H9 (cell line): ENCODE measurements around the gene XIRP1. TPM values are rescaled to one million over a fixed set of nuclear protein-coding genes. Genes with fewer than 3 reads are reported as not detected.
A peak's percentile ranks its signal among the peaks of the same experiment; 100 is the strongest.

Experiments used
- DNase-seq: peaks from one replicate; pipeline ENCODE4 v3.0.0-alpha.2; 2017
- H2AFZ ChIP-seq: one replicate; pipeline ENCODE4 v1.6.1; 2013; ENCODE audit warnings: mild to moderate bottlenecking, low read length, control low read depth, moderate library complexity
- H2AK5ac ChIP-seq: 2 replicates; pipeline ENCODE4 v1.6.1; 2013; ENCODE audit warnings: low read length, control low read depth, mixed read lengths; ENCODE audit not compliant: insufficient read length
- H2BK120ac ChIP-seq: one replicate; pipeline ENCODE4 v1.6.1; 2013; ENCODE audit warnings: low read depth, mild to moderate bottlenecking, low read length, control low read depth, inconsistent platforms; ENCODE audit not compliant: poor library complexity, severe bottlenecking
- H2BK12ac ChIP-seq: 2 replicates; pipeline ENCODE4 v1.6.1; 2013; ENCODE audit warnings: low read length, control low read depth, mixed read lengths, low read depth; ENCODE audit not compliant: insufficient read length
- H2BK15ac ChIP-seq: 2 replicates; pipeline ENCODE4 v1.6.1; 2013; ENCODE audit warnings: low read depth, low read length, control low read depth
- H2BK20ac ChIP-seq: one replicate; pipeline ENCODE4 v1.6.1; 2013; ENCODE audit warnings: low read depth, mild to moderate bottlenecking, low read length, control low read depth, inconsistent platforms; ENCODE audit not compliant: poor library complexity, severe bottlenecking
- H2BK5ac ChIP-seq: 2 replicates; pipeline ENCODE4 v1.6.1; 2013; ENCODE audit warnings: low read length, control low read depth, mixed read lengths; ENCODE audit not compliant: insufficient read length
- H3K14ac ChIP-seq: 2 replicates; pipeline ENCODE4 v1.6.1; 2013; ENCODE audit warnings: low read length, control low read depth; ENCODE audit not compliant: insufficient read depth
- H3K18ac ChIP-seq: 2 replicates; pipeline ENCODE4 v1.6.1; 2013; ENCODE audit warnings: low read depth, mild to moderate bottlenecking, mixed read lengths, low read length, control low read depth; ENCODE audit not compliant: insufficient read length
- H3K23ac ChIP-seq: 2 replicates; pipeline ENCODE4 v1.6.1; 2013; ENCODE audit warnings: low read length, control low read depth, mixed read lengths, low read depth; ENCODE audit not compliant: insufficient read length
- H3K23me2 ChIP-seq: 2 replicates; pipeline ENCODE4 v1.6.1; 2013; ENCODE audit warnings: low read depth, mild to moderate bottlenecking, mixed read lengths, low read length, control low read depth; ENCODE audit not compliant: insufficient read length, poor library complexity, severe bottlenecking
- H3K27ac ChIP-seq: 2 replicates; pipeline ENCODE4 v1.5.1; 2013; ENCODE audit warnings: low read length, control low read depth, mixed read lengths, low read depth; ENCODE audit not compliant: insufficient read length
- H3K27me3 ChIP-seq: 2 replicates; pipeline ENCODE4 v1.6.1; 2013; ENCODE audit warnings: low read length, control low read depth, inconsistent platforms; ENCODE audit not compliant: insufficient read depth
- H3K4ac ChIP-seq: 2 replicates; pipeline ENCODE4 v1.6.1; 2013; ENCODE audit warnings: low read depth, mild to moderate bottlenecking, control low read depth, inconsistent platforms, low read length, moderate library complexity
- H3K4me1 ChIP-seq: 2 replicates; pipeline ENCODE4 v1.6.1; 2013; ENCODE audit warnings: low read length, control low read depth, inconsistent platforms; ENCODE audit not compliant: insufficient read depth
- H3K4me2 ChIP-seq: 2 replicates; pipeline ENCODE4 v1.6.1; 2013; ENCODE audit warnings: low read length, control low read depth, mixed read lengths; ENCODE audit not compliant: insufficient read length, insufficient read depth
- H3K56ac ChIP-seq: 2 replicates; pipeline ENCODE4 v1.6.1; 2013; ENCODE audit warnings: low read depth, mild to moderate bottlenecking, mixed read lengths, low read length, control low read depth; ENCODE audit not compliant: insufficient read length
- H3K79me1 ChIP-seq: 2 replicates; pipeline ENCODE4 v1.6.1; 2013; ENCODE audit warnings: low read depth, mild to moderate bottlenecking, moderate library complexity, low read length, control low read depth, inconsistent platforms; ENCODE audit not compliant: insufficient read depth, poor library complexity, severe bottlenecking
- H3K79me2 ChIP-seq: 2 replicates; pipeline ENCODE4 v1.6.1; 2013; ENCODE audit warnings: low read length, control low read depth, inconsistent platforms; ENCODE audit not compliant: insufficient read depth
- H3K9ac ChIP-seq: 2 replicates; pipeline ENCODE4 v1.6.1; 2013; ENCODE audit warnings: low read length, control low read depth, mixed read lengths; ENCODE audit not compliant: insufficient read length; ENCODE audit errors: extremely low read depth
- H3K9me3 ChIP-seq: one replicate; pipeline ENCODE4 v1.6.1; 2013; ENCODE audit warnings: low read depth, low read length, inconsistent platforms; ENCODE audit not compliant: control insufficient read depth
- H3T11ph ChIP-seq: one replicate; pipeline ENCODE4 v1.6.1; 2013; ENCODE audit warnings: mild to moderate bottlenecking, low read length, control low read depth, inconsistent platforms
- H4K20me1 ChIP-seq: one replicate; pipeline ENCODE4 v1.6.1; 2013; ENCODE audit not compliant: control insufficient read depth, insufficient read length, insufficient read depth
- H4K5ac ChIP-seq: 2 replicates; pipeline ENCODE4 v1.6.1; 2013; ENCODE audit warnings: low read depth, mild to moderate bottlenecking, mixed read lengths, low read length, control low read depth; ENCODE audit not compliant: insufficient read length
- H4K8ac ChIP-seq: replicated peaks from 2 replicates; pipeline ENCODE4 v1.6.1; 2013; ENCODE audit warnings: low read length, control low read depth, mixed read lengths, low read depth; ENCODE audit not compliant: insufficient read length
- H4K91ac ChIP-seq: 2 replicates; pipeline ENCODE4 v1.6.1; 2013; ENCODE audit warnings: low read depth, mild to moderate bottlenecking, moderate library complexity, mixed read lengths, low read length, control low read depth; ENCODE audit not compliant: insufficient read length
- H3K27ac Mint-ChIP-seq, 3 experiments: 2 replicates in 2 of 3; 3 replicates in 1 of 3; pipeline ENCODE4 v1.8.0; 2020 to 2021; ENCODE audit warnings: mixed read lengths in 3 of 3, mild to moderate bottlenecking in 1 of 3, moderate library complexity in 1 of 3
- H3K27me3 Mint-ChIP-seq: 2 replicates; pipeline ENCODE4 v1.8.0; 2021; ENCODE audit warnings: low read depth, mild to moderate bottlenecking, moderate library complexity, mixed read lengths
- H3K36me3 Mint-ChIP-seq, 3 experiments: 2 replicates in 2 of 3; 3 replicates in 1 of 3; pipeline ENCODE4 v1.8.0; 2020 to 2021; ENCODE audit warnings: low read depth in 3 of 3, mixed read lengths in 3 of 3; ENCODE audit not compliant: insufficient read depth in 1 of 3
- H3K4me1 Mint-ChIP-seq, 2 experiments: 2 replicates each; pipeline ENCODE4 v1.8.0; 2020; ENCODE audit warnings: mixed read lengths in 2 of 2
- H3K4me3 Mint-ChIP-seq, 2 experiments: 2 replicates in 1 of 2; 3 replicates in 1 of 2; pipeline ENCODE4 v1.8.0; 2020 to 2021; ENCODE audit warnings: mild to moderate bottlenecking in 2 of 2, mixed read lengths in 2 of 2, moderate library complexity in 1 of 2
- H3K9me3 Mint-ChIP-seq, 2 experiments: 2 replicates in 1 of 2; 3 replicates in 1 of 2; pipeline ENCODE4 v1.8.0; 2020; ENCODE audit warnings: mild to moderate bottlenecking in 2 of 2, mixed read lengths in 2 of 2, moderate library complexity in 1 of 2
- WGBS: extraction: QIAGEN DNeasy Blood & Tissue Kit; methylation state at CpG from one replicate; pipeline ENCODE4 v1.1.7; 2013; ENCODE audit warnings: missing lambda C conversion rate, low lambda C conversion rate, mixed read lengths; ENCODE audit not compliant: insufficient read length; ENCODE audit errors: extremely low coverage; 5-methylcytosine and 5-hydroxymethylcytosine counted together
- total RNA-seq: library from RNA; stranded (reverse); gene quantifications from 2 replicates; pipeline ENCODE4 v1.2.1, GENCODE V29; 2021
- TF ChIP-seq, protein P1 (sequence below): fragments of 200-600 bp; sonication (generic); conservative IDR thresholded peaks from 3 replicates; pipeline ENCODE4 v1.8.0; 2021; ENCODE audit warnings: antibody characterized with exemption, mild to moderate bottlenecking

Gene XIRP1
- total RNA-seq, 1 experiment from 2014 or later, result not detected

DNA sequence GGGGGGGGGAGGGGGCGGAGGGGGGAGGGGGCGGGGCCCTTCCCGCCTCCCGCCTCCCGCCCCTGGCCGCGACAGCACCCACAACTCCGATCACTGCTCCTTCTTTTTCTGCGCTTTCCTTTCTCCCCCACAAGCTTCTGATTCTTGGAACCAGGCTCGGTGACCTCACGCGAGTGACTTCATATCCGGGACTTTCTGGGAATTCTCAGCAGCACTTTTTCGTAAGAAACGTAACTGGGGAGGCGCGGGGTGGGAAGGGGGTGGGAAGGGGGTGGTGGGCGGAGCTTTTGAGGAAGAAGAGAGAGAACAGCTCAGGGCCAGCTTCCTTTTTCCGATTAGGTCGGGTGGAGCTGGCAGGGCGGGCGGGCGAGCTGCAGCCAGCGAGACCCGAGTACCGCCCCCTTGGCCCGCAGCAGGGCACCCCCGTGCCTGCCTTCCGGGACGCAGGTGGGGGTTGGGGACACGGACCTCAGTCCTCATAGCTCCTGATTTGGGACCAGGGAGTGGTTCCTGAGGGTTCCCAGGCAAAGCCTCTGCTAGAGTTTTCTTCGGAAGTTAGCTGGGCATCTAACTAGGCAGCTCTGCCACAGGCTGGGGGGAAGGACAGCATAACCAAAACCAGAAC lies 14.6 kb downstream of the XIRP1 start:
- Mint-ChIP-seq H3K9me3 (peaks cover 6 to 7% of the 10 kb centered on the region in 2 experiments), H3K36me3 (no peaks in the 10 kb centered on the region), H3K27ac (peak overlapping the region; percentile 16 to 97 (median 91); a peak in 5 of 7 replicates), H3K4me3 (peak overlapping the region; percentile 71 to 77), H3K27me3 (peaks cover 24% of the 10 kb centered on the region), H3K4me1 (peaks cover 37 to 45% of the 10 kb centered on the region in 2 experiments)
- Histone ChIP-seq H3K27ac (no peak overlapping the region), H2BK20ac (no peak overlapping the region), H2BK15ac (no peak overlapping the region), H3K9ac (no peak overlapping the region), H3T11ph (no peak overlapping the region), H3K23ac (no peak overlapping the region), H2BK12ac (no peak overlapping the region), H3K14ac (0 out of 2 replicates have a peak overlapping the region, but pooled peaks have one; percentile 62), H3K18ac (peak overlapping the region; percentile 51), H4K20me1 (no peaks in the 10 kb centered on the region), H2AFZ (no peak overlapping the region), H2BK5ac (no peak overlapping the region), H3K4me2 (peak overlapping the region; percentile 62), H2AK5ac (no peak overlapping the region), H3K79me2 (no peaks in the 10 kb centered on the region), H3K56ac (no peak overlapping the region), H4K5ac (no peak overlapping the region), H3K23me2 (peaks cover 7% of the 10 kb centered on the region), H3K79me1 (no peaks in the 10 kb centered on the region), H3K4me1 (peaks cover 12% of the 10 kb centered on the region; the same call in 1 of the 2 replicates), H3K27me3 (no peaks in the 10 kb centered on the region; the same call in none of the 2 replicates), H4K8ac (no peak overlapping the region), H3K4ac (no peak overlapping the region), H3K9me3 (no peaks in the 10 kb centered on the region), H2BK120ac (no peak overlapping the region), H4K91ac (no peak overlapping the region)
- peak; percentile 90 for DNase-seq
- WGBS, result no CpG with 5 or more reads among the region's 32 CpGs
- TF ChIP-seq, protein P1, sequence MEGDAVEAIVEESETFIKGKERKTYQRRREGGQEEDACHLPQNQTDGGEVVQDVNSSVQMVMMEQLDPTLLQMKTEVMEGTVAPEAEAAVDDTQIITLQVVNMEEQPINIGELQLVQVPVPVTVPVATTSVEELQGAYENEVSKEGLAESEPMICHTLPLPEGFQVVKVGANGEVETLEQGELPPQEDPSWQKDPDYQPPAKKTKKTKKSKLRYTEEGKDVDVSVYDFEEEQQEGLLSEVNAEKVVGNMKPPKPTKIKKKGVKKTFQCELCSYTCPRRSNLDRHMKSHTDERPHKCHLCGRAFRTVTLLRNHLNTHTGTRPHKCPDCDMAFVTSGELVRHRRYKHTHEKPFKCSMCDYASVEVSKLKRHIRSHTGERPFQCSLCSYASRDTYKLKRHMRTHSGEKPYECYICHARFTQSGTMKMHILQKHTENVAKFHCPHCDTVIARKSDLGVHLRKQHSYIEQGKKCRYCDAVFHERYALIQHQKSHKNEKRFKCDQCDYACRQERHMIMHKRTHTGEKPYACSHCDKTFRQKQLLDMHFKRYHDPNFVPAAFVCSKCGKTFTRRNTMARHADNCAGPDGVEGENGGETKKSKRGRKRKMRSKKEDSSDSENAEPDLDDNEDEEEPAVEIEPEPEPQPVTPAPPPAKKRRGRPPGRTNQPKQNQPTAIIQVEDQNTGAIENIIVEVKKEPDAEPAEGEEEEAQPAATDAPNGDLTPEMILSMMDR, result no peak
